Neural progenitor cell (in vitro differentiated cells): ENCODE measurements around the gene ARHGAP22. TPM values are rescaled to one million over a fixed set of nuclear protein-coding genes. Genes with fewer than 3 reads are reported as not detected.

Experiments
- DNase-seq: peaks from one replicate; pipeline ENCODE4 v3.0.0-alpha.2; 2016; ENCODE audit warnings: low spot score
- H2AFZ ChIP-seq: fragments of 200-600 bp; sonication (generic); replicated peaks from 2 replicates; pipeline ENCODE4 v1.6.1; 2016; ENCODE audit warnings: antibody characterized with exemption
- H3F3A ChIP-seq: fragments of 200-600 bp; sonication (generic); 2 replicates; pipeline ENCODE4 v1.6.1; 2016; ENCODE audit warnings: antibody characterized with exemption, low read depth
- H3K27ac ChIP-seq: fragments of 200-600 bp; sonication (generic); 2 replicates; pipeline ENCODE4 v1.5.1; 2016; ENCODE audit warnings: mild to moderate bottlenecking
- H3K27me3 ChIP-seq: fragments of 200-600 bp; sonication (generic); 2 replicates; pipeline ENCODE4 v1.6.1; 2016; ENCODE audit warnings: mild to moderate bottlenecking, moderate library complexity
- H3K36me3 ChIP-seq: fragments of 200-600 bp; sonication (generic); 2 replicates; pipeline ENCODE4 v1.5.1; 2016
- H3K4me1 ChIP-seq: fragments of 200-600 bp; sonication (generic); 2 replicates; pipeline ENCODE4 v1.6.1; 2016; ENCODE audit warnings: mixed run types
- H3K4me2 ChIP-seq: fragments of 200-600 bp; sonication (generic); 2 replicates; pipeline ENCODE4 v1.6.1; 2016
- H3K4me3 ChIP-seq: fragments of 200-600 bp; sonication (generic); 2 replicates; pipeline ENCODE4 v1.5.1; 2016
- H3K79me2 ChIP-seq: fragments of 200-600 bp; sonication (generic); 2 replicates; pipeline ENCODE4 v1.6.1; 2016; ENCODE audit warnings: low read depth
- H3K9ac ChIP-seq: fragments of 200-600 bp; sonication (generic); 2 replicates; pipeline ENCODE4 v1.6.1; 2016
- H3K9me3 ChIP-seq: fragments of 200-600 bp; sonication (generic); 2 replicates; pipeline ENCODE4 v1.5.1; 2016; ENCODE audit warnings: low read depth
- H4K20me1 ChIP-seq: fragments of 200-600 bp; sonication (generic); 2 replicates; pipeline ENCODE4 v1.6.1; 2016; ENCODE audit warnings: low read depth
- H3K27ac Mint-ChIP-seq: 3 replicates; pipeline ENCODE4 v1.8.0; 2021; ENCODE audit warnings: mixed read lengths
- H3K27me3 Mint-ChIP-seq: 2 replicates; pipeline ENCODE4 v1.8.0; 2022; ENCODE audit warnings: low read depth, mild to moderate bottlenecking, inconsistent platforms, moderate library complexity, mixed read lengths; ENCODE audit not compliant: insufficient read depth
- H3K36me3 Mint-ChIP-seq: 3 replicates; pipeline ENCODE4 v1.8.0; 2021; ENCODE audit warnings: mixed read lengths
- H3K4me1 Mint-ChIP-seq: 3 replicates; pipeline ENCODE4 v1.8.0; 2021; ENCODE audit warnings: mixed read lengths
- H3K4me3 Mint-ChIP-seq: 3 replicates; pipeline ENCODE4 v1.8.0; 2021; ENCODE audit warnings: mild to moderate bottlenecking, moderate library complexity, mixed read lengths
- H3K9me3 Mint-ChIP-seq: 3 replicates; pipeline ENCODE4 v1.8.0; 2020; ENCODE audit warnings: mixed read lengths
- EZH2 ChIP-seq: fragments of 200-600 bp; sonication (generic); IDR thresholded peaks from 2 replicates; pipeline ENCODE4 v1.6.1; 2017; ENCODE audit warnings: antibody characterized with exemption, mild to moderate bottlenecking, moderate library complexity
- EZH2phosphoT487 ChIP-seq: fragments of 200-600 bp; sonication (generic); IDR thresholded peaks from 2 replicates; pipeline ENCODE4 v1.6.1; 2017; ENCODE audit warnings: antibody characterized with exemption
- total RNA-seq: library from RNA; depleted of rRNA; stranded (reverse); fragments of >200 nt; gene quantifications from 2 replicates; pipeline ENCODE4 v1.2.3, GENCODE V29; 2015; ENCODE audit warnings: low replicate concordance
- TF ChIP-seq, protein P1 (sequence below): fragments of 200-600 bp; sonication (generic); IDR thresholded peaks from 2 replicates; pipeline ENCODE4 v1.5.1; 2017; ENCODE audit warnings: antibody characterized with exemption, mild to moderate bottlenecking

ARHGAP22 gene
- total RNA-seq, 1 donor from 2014 or later, result 1.7 TPM

- Mint-ChIP-seq H3K27me3 (no peaks in the 10 kb centered on the region), H3K36me3 (no peaks in the 10 kb centered on the region), H3K4me3 (no peak overlapping the region), H3K9me3 (no peaks in the 10 kb centered on the region), H3K4me1 (peaks cover 2% of the 10 kb centered on the region), H3K27ac (no peak overlapping the region)
- Histone ChIP-seq H3K27ac (no peak overlapping the region), H3K4me2 (no peak overlapping the region), H3K9ac (no peak overlapping the region), H4K20me1 (no peaks in the 10 kb centered on the region), H3K4me3 (no peak overlapping the region), H3K79me2 (no peaks in the 10 kb centered on the region), H3K9me3 (no peaks in the 10 kb centered on the region), H3F3A (no peaks in the 10 kb centered on the region), H3K4me1 (peaks cover 6% of the 10 kb centered on the region), H3K27me3 (no peaks in the 10 kb centered on the region), H2AFZ (no peak overlapping the region), H3K36me3 (no peaks in the 10 kb centered on the region)
- DNase-seq, result no peak
- TF ChIP-seq EZH2, result no peak
- TF ChIP-seq, protein P1, sequence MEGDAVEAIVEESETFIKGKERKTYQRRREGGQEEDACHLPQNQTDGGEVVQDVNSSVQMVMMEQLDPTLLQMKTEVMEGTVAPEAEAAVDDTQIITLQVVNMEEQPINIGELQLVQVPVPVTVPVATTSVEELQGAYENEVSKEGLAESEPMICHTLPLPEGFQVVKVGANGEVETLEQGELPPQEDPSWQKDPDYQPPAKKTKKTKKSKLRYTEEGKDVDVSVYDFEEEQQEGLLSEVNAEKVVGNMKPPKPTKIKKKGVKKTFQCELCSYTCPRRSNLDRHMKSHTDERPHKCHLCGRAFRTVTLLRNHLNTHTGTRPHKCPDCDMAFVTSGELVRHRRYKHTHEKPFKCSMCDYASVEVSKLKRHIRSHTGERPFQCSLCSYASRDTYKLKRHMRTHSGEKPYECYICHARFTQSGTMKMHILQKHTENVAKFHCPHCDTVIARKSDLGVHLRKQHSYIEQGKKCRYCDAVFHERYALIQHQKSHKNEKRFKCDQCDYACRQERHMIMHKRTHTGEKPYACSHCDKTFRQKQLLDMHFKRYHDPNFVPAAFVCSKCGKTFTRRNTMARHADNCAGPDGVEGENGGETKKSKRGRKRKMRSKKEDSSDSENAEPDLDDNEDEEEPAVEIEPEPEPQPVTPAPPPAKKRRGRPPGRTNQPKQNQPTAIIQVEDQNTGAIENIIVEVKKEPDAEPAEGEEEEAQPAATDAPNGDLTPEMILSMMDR, result no peak
- no peak for TF ChIP-seq EZH2phosphoT487
Observed at GRCh38 chr10:48455392-48456151, 149.3 kb downstream of the ARHGAP22 start.

DNA sequence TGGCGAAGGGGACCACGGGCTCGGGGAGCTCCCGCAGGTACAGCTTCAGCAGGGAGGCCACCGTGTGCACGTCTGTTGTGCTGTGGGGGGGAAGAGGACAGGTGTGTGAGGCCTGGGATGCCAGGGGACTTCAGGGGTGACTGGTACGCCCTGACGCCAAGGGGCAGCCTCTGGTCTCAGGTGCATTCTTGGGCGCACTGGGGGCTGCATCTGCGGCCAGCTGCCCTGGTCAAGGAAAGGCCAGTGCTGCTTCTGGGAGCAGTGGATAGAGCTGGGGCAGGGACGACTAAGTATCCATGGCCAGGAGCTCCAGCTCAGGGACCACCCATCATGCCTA lies 149.8 kb downstream of the ARHGAP22 start:
- no peak overlapping the region for H2AFZ ChIP-seq
- no peak overlapping the region for H3K27ac Mint-ChIP-seq
- no peaks in the 10 kb centered on the region for H4K20me1 ChIP-seq
- no peak overlapping the region for H3K4me2 ChIP-seq
- no peaks in the 10 kb centered on the region for H3K9me3 ChIP-seq
- TF ChIP-seq, protein P1, result no peak
- TF ChIP-seq EZH2phosphoT487, result no peak
- TF ChIP-seq EZH2, result no peak
- no peak overlapping the region for H3K9ac ChIP-seq
- H3K27ac ChIP-seq, result no peak overlapping the region
- no peaks in the 10 kb centered on the region for H3K36me3 Mint-ChIP-seq
- no peaks in the 10 kb centered on the region for H3F3A ChIP-seq
- no peak for DNase-seq
- no peak overlapping the region for H3K4me3 ChIP-seq
- H3K27me3 Mint-ChIP-seq, result no peaks in the 10 kb centered on the region
- H3K4me1 ChIP-seq, result peaks cover 6% of the 10 kb centered on the region
- H3K79me2 ChIP-seq, result no peaks in the 10 kb centered on the region
- no peak overlapping the region for H3K4me3 Mint-ChIP-seq
- peaks cover 2% of the 10 kb centered on the region for H3K4me1 Mint-ChIP-seq
- H3K36me3 ChIP-seq, result no peaks in the 10 kb centered on the region
- no peaks in the 10 kb centered on the region for H3K9me3 Mint-ChIP-seq
- no peaks in the 10 kb centered on the region for H3K27me3 ChIP-seq

DNA sequence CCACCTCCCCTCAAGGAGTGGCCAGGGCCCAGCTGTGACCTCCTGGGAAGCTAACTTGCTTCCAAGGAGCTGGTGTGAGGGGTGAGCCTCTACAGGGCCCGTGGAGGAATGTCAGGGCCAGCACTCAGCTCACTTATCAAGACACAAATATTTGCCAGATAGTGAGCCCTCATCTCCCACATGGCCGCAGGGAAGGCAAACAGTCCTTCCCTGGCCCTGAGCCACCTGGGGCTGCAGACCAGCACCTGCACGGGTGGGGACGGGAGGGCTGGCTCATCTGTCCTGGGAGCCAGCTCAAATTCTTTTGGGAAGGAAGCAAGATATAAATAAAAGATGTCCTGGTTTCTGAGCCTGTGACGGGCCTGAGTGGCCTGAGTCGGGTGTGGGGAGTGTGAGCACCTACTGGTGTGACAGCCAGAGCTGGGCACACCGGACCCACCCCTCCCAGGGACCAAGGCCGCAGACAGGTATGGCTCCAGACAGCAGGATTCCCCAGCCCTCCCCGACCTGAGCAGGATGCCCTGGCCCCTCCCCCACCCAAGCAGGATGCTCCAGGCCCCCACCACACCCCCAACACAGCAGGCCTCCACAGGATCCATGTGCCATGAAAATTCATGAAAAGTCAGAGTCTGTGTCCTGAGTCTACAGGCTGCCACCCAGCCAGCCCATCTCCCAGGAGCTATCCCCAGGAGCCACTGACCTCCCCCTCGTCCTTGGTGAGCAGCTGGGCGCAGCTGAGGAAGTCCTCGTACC lies 150.4 kb downstream of the ARHGAP22 start:
- no peaks in the 10 kb centered on the region for H3K9me3 Mint-ChIP-seq
- H3K27me3 ChIP-seq, result no peaks in the 10 kb centered on the region
- no peaks in the 10 kb centered on the region for H4K20me1 ChIP-seq
- no peak for TF ChIP-seq EZH2phosphoT487
- TF ChIP-seq EZH2, result no peak
- TF ChIP-seq, protein P1, result no peak
- no peak overlapping the region for H3K4me3 Mint-ChIP-seq
- H3K4me3 ChIP-seq, result no peak overlapping the region
- H3K4me1 ChIP-seq, result peaks cover 6% of the 10 kb centered on the region
- H3K27me3 Mint-ChIP-seq, result no peaks in the 10 kb centered on the region
- H2AFZ ChIP-seq, result no peak overlapping the region
- H3K9ac ChIP-seq, result no peak overlapping the region
- H3K27ac Mint-ChIP-seq, result no peak overlapping the region
- no peaks in the 10 kb centered on the region for H3F3A ChIP-seq
- peaks cover 2% of the 10 kb centered on the region for H3K4me1 Mint-ChIP-seq
- no peak overlapping the region for H3K27ac ChIP-seq
- no peaks in the 10 kb centered on the region for H3K9me3 ChIP-seq
- H3K4me2 ChIP-seq, result no peak overlapping the region
- no peak for DNase-seq
- no peaks in the 10 kb centered on the region for H3K79me2 ChIP-seq
- no peaks in the 10 kb centered on the region for H3K36me3 Mint-ChIP-seq
- H3K36me3 ChIP-seq, result no peaks in the 10 kb centered on the region
